22Rv1 (cell line): Measurements from ENCODE around the gene VPS52.

ENCODE experiments used
- ZFX ChIP-seq: fragments of 450-650 bp; IDR thresholded peaks from 2 replicates; pipeline ENCODE4 v1.6.1; 2017; ENCODE audit warnings: antibody characterized with exemption, borderline replicate concordance
- TF ChIP-seq, protein P1 (sequence below): fragments of 450-650 bp; IDR thresholded peaks from 2 replicates; pipeline ENCODE4 v1.5.1; 2017; ENCODE audit warnings: mild to moderate bottlenecking

DNA sequence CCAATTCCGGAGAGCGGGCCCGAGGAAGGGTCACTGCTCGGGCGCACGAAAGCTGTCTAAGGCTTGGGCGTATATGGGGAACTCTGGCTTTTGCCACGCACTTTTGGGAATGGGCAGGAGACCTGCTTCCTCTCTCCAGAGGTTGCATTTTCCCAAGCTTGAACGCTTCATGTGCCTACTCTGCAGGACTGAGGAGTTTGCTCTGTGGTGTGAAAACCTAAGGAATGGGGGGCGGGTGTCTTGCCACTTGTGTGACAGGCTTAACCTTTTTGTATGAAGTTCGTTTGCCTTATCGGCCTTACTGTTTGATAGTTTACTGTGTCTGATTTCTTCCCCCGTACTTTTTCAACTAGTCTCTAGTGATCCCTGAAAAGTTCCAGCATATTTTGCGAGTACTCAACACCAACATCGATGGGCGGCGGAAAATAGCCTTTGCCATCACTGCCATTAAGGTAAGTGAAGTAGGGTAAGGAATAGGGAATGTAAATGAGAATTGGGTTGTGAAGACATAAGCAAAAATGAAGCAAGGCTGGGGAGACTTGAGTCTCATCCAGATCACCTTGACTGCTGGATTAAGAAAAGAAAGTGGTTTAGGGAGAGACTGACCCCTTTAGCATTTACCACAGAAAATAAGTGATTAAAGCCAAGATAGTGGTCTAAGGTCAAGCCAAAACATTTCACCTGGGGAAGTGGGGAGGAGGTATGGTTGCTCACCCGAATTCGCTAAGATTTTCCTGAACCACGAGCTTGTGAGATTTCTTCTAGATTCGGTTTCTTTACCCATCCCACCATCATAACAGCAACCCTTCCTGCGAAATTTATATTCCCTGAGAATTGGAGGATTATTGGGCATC is 826 bp upstream of the VPS52 start:
- TF ChIP-seq, protein P1, sequence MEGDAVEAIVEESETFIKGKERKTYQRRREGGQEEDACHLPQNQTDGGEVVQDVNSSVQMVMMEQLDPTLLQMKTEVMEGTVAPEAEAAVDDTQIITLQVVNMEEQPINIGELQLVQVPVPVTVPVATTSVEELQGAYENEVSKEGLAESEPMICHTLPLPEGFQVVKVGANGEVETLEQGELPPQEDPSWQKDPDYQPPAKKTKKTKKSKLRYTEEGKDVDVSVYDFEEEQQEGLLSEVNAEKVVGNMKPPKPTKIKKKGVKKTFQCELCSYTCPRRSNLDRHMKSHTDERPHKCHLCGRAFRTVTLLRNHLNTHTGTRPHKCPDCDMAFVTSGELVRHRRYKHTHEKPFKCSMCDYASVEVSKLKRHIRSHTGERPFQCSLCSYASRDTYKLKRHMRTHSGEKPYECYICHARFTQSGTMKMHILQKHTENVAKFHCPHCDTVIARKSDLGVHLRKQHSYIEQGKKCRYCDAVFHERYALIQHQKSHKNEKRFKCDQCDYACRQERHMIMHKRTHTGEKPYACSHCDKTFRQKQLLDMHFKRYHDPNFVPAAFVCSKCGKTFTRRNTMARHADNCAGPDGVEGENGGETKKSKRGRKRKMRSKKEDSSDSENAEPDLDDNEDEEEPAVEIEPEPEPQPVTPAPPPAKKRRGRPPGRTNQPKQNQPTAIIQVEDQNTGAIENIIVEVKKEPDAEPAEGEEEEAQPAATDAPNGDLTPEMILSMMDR: no peak
- no peak for TF ChIP-seq ZFX
